Pancreas (tissue), 10 donors: ENCODE data around the gene LY6G5C. TPM values are rescaled to one million over a fixed set of nuclear protein-coding genes. Genes with fewer than 3 reads are reported as not detected.

Experiments used
- ATAC-seq, 4 donors: fragments of 200-7000 bp; cut with Tn5 transposase; one replicate each; pipeline versions ENCODE4 v1.8.0 to v1.9.1; 2020; ENCODE audit warnings: mild to moderate bottlenecking in 4 of 4, moderate library complexity in 4 of 4
- DNase-seq, 6 donors: peaks; one replicate each; pipeline ENCODE4 v3.0.0-alpha.2; 2020
- FAIRE-seq: peaks from 2 replicates; lab custom pipeline; 2012; peaks lifted over from hg19 to GRCh38; lab: Jason Lieb, UNC
- H3K27ac ChIP-seq, 4 donors: fragments of 200-600 bp; sonication (generic); 1 replicate in 3 of 4; 2 replicates in 1 of 4; pipeline versions ENCODE4 v1.5.0 to v1.8.0; 2020
- H3K27me3 ChIP-seq, 4 donors: fragments of 200-600 bp; one replicate each; pipeline ENCODE4 v1.8.0; 2021
- H3K36me3 ChIP-seq, 3 donors: fragments of 200-600 bp; sonication (generic) in 1 of 3; one replicate each; pipeline versions ENCODE4 v1.5.0 to v1.8.0; 2020 to 2021
- H3K4me1 ChIP-seq, 3 donors: fragments of 200-600 bp; one replicate each; pipeline ENCODE4 v1.8.0; 2021
- H3K4me3 ChIP-seq, 4 donors: fragments of 200-600 bp; sonication (generic) in 2 of 4; one replicate each; pipeline versions ENCODE4 v1.5.0 to v1.8.0; 2020 to 2021
- H3K9me3 ChIP-seq, 4 donors: fragments of 200-600 bp; one replicate each; pipeline ENCODE4 v1.8.0; 2021
- CTCF ChIP-seq, 4 donors: fragments of 200-600 bp; sonication (generic) in 3 of 4; IDR thresholded peaks; one replicate each; pipeline versions ENCODE4 v1.5.0 to v1.8.0; 2021; ENCODE audit warnings: antibody characterized with exemption in 4 of 4
- WGBS, 2 donors: extraction: QIAGEN DNeasy Blood & Tissue Kit; methylation state at CpG; one replicate each; pipeline ENCODE4 v1.1.7; 2013; 5-methylcytosine and 5-hydroxymethylcytosine counted together
- intact Hi-C, 3 donors: fragments of 100-400 bp; cut with DNase I; formaldehyde crosslinking; loops; one replicate each; pipeline versions ENCODE4 v1.11.1 to v1.14.2; 2022
- polyA plus RNA-seq, 2 donors: library from polyadenylated mRNA; stranded (reverse); fragments of 200-250 nt; gene quantifications; one replicate each; pipeline ENCODE4 v1.2.3, GENCODE V29; 2013
- total RNA-seq, 6 donors: library from RNA; stranded (reverse); fragmentation: NEBNext Ultra II Directional in 4 of 6; extraction: Animal tissue kit (Norgen Biotek cat#: 25700) in 4 of 6; gene quantifications; one replicate each; pipeline versions ENCODE4 v1.2.1 to v1.2.4, GENCODE V29; 2021 to 2023
- donor health status: healthy with polysubstance abuse.
- donor health status: DM: no; HTN: no; CAD: no; lungs with moderate emphysema.
- donor health status: DM: no; HTN: no; CAD: no.
- donor health status: control.
- donor health status: control.
- donor health status: Bipolar disorder and iron deficiency.
- donor health status: DM: yes; HTN: yes; CAD: no.
- donor health status: DM: no; HTN: no; CAD: no.
- donor health status: DM: no; HTN: no; CAD: no.
- donor health status: DM: yes; HTN: yes; CAD: no.

The LY6G5C gene
- total and polyA plus RNA-seq, 8 donors = 1.6 to 2.9 (median 2.4) TPM

- Histone ChIP-seq H3K9me3 (no peaks in the 10 kb centered on the region), H3K27me3 (no peaks in the 10 kb centered on the region), H3K36me3 (peaks cover 4 to 20% (median 17%) of the 10 kb centered on the region in 3 donors), H3K4me1 (no peaks in the 10 kb centered on the region), H3K4me3 (no peak overlapping the region), H3K27ac (no peak overlapping the region)
- FAIRE-seq = no peak
- no peak for DNase-seq
- ATAC-seq = no peak
- WGBS, 2 donors = 93 to 96% methylated on average over 12 of the region's 12 CpGs
- no peak for TF ChIP-seq CTCF (IDR thresholded peaks at IDR 0.05)
- intact Hi-C loops = no loop called here
These were observed 10.8 kb upstream of the LY6G5C start for GRCh38 chr6:31691564-31692108.

GRCh38 chr6:31691078-31691463, 10.2 kb upstream of the LY6G5C start:
- DNase-seq (no peak), FAIRE-seq (no peak), ATAC-seq (no peak)
- Histone ChIP-seq H3K27ac (no peak overlapping the region), H3K4me1 (no peaks in the 10 kb centered on the region), H3K9me3 (no peaks in the 10 kb centered on the region), H3K27me3 (no peaks in the 10 kb centered on the region), H3K4me3 (no peak overlapping the region), H3K36me3 (peaks cover 0 to 20% (median 17%) of the 10 kb centered on the region in 3 donors)
- WGBS, 2 donors = 88 to 91% methylated on average over 6 of the region's 6 CpGs
- intact Hi-C loops = no loop called here
- no peak for TF ChIP-seq CTCF (IDR thresholded peaks at IDR 0.05)

- Histone ChIP-seq H3K36me3 (peaks cover 0 to 20% (median 17%) of the 10 kb centered on the region in 3 donors), H3K27me3 (no peaks in the 10 kb centered on the region), H3K27ac (no peak overlapping the region), H3K9me3 (no peaks in the 10 kb centered on the region), H3K4me3 (no peak overlapping the region), H3K4me1 (no peaks in the 10 kb centered on the region)
- intact Hi-C loops = no loop called here
- FAIRE-seq = no peak
- 71 to 75% methylated on average over 10 of the region's 10 CpGs for WGBS, 2 donors
- no peak for DNase-seq
- no peak for TF ChIP-seq CTCF (IDR thresholded peaks at IDR 0.05)
- ATAC-seq = peak in 1 of 4 donors; percentile 41
These were observed 9.6 kb upstream of the LY6G5C start for GRCh38 chr6:31690231-31691077.

- H3K4me1 ChIP-seq = no peaks in the 10 kb centered on the region
- H3K27ac ChIP-seq = no peak overlapping the region
- intact Hi-C loops = no loop called here
- H3K4me3 ChIP-seq = no peak overlapping the region
- peak in 1 of 4 donors; percentile 9 for TF ChIP-seq CTCF (IDR thresholded peaks at IDR 0.05)
- no peak for FAIRE-seq
- peak in 1 of 4 donors; percentile 16 for ATAC-seq
- DNase-seq = no peak
- 78 to 81% methylated on average over 11 of the region's 11 CpGs for WGBS, 2 donors
- H3K9me3 ChIP-seq = no peaks in the 10 kb centered on the region
- H3K27me3 ChIP-seq = no peaks in the 10 kb centered on the region
- H3K36me3 ChIP-seq = peaks cover 0 to 20% (median 17%) of the 10 kb centered on the region in 3 donors
These were observed 8.6 kb upstream of the LY6G5C start for GRCh38 chr6:31689249-31690110.
